LNCAP (cell line): Measurements from ENCODE around the gene HSPB1.

Source experiments
- TF ChIP-seq, protein P1 (sequence below): fragments of 450-650 bp; IDR thresholded peaks from 2 replicates; pipeline ENCODE4 v1.5.1; 2017; ENCODE audit warnings: mild to moderate bottlenecking

HSPB1 gene

DNA sequence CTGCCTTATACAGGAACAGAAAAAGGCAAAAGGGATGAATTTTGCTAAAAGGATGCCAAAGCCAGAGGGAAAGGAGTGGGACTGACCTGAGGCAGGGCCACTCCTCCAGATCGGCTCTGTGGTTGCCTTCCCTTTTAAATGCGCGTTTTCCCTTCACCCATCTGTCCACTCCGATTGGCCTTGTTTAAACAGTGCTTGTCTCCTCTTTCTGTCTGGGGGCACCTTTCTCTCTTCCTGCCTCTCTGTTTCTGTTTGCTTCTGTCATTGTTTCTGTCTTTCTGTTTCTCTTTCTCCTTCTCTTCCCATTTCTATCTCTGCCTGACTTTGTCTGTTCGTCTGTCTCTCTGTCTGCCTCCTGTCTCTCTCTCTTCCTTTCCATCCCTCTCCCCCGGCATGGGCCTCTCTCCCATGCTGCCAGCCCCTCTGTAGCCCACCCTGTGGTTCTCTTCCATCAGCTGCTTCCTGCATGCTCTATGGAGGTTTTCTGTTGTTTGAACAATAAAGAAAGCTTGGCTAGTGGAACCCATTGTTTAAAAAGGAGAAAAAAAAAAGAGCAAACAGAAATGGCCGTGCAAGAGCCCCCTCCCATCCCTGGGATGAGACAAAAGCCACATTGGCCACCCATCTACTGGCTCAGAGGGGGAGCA is 29.5 kb upstream of the HSPB1 start:
- TF ChIP-seq, protein P1, sequence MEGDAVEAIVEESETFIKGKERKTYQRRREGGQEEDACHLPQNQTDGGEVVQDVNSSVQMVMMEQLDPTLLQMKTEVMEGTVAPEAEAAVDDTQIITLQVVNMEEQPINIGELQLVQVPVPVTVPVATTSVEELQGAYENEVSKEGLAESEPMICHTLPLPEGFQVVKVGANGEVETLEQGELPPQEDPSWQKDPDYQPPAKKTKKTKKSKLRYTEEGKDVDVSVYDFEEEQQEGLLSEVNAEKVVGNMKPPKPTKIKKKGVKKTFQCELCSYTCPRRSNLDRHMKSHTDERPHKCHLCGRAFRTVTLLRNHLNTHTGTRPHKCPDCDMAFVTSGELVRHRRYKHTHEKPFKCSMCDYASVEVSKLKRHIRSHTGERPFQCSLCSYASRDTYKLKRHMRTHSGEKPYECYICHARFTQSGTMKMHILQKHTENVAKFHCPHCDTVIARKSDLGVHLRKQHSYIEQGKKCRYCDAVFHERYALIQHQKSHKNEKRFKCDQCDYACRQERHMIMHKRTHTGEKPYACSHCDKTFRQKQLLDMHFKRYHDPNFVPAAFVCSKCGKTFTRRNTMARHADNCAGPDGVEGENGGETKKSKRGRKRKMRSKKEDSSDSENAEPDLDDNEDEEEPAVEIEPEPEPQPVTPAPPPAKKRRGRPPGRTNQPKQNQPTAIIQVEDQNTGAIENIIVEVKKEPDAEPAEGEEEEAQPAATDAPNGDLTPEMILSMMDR: no peak

DNA sequence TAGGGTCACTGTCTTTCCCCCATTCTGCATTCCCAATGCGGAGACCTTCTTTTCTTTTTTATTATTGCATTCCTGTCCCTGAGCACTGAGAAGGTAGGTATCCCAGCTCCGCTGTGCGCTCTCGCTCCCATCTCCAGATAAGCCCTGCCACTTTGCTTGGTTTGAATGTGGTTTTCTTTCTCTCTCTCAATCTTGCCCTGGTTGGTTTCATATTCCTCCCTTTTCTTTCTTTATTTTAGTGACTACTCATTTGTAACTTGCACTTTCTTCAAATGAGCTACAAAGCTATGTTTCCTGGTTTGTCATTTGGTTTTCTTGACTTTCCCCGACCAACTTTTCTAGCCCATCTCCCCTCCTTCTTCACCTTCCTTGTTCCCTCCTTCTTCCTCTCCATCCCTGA is 29.0 kb upstream of the HSPB1 start:
- TF ChIP-seq, protein P1: no peak

DNA sequence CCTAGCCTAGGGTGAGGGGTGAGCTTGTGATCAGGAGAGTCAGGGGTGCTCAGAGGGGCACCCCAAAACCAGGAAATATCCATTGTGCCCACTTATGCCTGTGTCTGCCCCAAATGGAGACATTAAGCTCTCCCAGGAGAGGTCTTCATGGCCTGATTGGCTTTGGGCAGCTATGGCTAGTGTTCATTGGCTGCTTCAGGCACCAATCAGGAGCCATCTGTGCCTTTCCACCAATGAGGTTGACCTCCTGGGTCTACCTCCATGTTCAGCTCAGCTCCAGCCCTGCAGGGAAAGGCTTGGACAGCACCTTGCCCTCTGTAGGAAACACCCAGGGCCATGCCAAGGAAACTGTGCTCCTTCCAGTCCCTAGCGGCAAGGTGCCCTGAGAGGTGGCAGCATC is 23.9 kb upstream of the HSPB1 start:
- TF ChIP-seq, protein P1: no peak

DNA sequence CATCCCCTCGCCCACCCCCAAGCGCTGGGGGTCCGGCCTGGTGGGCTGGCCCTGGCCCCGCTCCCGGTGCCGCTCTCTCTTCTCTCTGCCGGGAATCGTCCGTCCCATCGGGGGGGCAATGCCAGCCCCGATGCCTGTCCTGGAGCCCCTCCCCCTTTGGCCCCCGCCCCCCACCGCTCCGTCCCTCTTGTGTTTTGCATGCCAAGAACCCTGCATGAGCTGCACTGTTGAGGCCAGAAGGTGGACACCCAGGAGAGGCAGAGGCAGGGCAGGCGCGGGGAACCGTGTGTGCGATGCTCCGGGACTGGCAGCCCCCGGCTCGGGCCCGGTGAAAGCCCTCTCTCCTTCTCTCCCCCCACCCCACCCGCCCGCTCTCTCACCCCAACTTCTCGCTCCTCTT is 22.1 kb upstream of the HSPB1 start:
- TF ChIP-seq, protein P1: no peak

DNA sequence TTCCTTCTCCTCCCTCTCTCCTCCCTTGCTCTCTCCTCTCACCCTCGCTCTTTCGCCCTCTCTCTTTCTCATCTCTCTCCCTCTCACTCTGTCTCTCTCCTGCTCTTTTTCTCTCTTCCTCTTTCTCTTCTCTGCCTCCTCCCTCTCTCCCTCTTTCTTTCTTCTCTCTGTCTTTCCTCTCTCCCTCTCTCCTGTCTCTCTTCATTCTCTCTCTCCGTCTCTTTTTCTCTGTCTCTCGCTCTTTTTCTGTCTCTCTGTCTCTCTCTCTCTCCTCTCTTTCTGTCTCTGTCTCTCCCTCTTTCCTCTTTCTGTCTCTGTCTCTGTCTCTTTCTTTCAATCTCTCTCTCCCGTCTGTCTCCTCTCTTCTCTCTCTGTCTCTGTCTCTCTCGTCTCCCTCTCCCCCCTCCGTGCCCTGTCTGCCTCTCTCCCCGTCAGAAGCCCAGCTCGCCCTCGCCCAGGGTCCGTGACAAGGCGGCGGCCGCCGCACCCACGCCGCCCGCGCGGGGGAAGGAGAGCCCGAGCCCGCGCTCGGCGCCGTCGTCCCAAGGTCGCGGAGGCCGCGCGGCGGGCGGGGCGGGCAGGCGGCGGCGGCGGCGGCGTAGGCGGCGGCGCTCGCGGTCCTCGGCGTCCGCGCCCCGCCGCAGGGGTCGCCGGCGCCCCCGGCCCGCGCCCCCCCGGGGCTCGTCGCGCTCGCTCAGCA is 21.3 kb upstream of the HSPB1 start:
- TF ChIP-seq, protein P1: no peak

DNA sequence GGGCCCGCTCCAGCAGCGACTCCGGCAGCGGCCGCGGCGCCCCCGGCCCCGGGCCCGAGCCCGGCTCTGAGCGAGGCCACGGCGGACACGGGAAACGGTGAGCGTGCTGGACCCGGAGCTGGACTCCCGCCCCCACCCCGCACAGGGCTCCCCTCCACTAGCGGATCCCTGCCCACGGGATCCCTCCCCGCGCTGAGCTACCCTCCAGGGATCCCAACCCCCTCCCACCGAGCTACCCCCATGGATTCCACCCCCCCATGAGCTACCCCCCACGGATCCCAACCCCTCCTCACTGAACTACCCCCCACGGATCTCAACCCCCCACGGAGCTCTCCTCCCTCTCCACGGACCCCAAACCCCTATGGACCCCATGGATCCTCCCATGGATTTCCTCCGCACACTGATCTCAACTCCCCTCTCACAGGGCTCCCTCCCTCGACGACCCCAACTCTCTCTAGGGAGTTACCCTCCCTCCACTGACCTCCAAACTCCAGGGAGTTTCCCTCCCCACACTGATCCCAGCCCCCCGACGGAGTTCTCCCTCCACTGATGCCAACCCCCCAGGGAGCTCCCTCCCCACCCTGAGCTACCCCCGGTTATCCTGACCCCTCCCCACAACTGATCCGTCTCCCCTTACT is 20.6 kb upstream of the HSPB1 start:
- TF ChIP-seq, protein P1: no peak

DNA sequence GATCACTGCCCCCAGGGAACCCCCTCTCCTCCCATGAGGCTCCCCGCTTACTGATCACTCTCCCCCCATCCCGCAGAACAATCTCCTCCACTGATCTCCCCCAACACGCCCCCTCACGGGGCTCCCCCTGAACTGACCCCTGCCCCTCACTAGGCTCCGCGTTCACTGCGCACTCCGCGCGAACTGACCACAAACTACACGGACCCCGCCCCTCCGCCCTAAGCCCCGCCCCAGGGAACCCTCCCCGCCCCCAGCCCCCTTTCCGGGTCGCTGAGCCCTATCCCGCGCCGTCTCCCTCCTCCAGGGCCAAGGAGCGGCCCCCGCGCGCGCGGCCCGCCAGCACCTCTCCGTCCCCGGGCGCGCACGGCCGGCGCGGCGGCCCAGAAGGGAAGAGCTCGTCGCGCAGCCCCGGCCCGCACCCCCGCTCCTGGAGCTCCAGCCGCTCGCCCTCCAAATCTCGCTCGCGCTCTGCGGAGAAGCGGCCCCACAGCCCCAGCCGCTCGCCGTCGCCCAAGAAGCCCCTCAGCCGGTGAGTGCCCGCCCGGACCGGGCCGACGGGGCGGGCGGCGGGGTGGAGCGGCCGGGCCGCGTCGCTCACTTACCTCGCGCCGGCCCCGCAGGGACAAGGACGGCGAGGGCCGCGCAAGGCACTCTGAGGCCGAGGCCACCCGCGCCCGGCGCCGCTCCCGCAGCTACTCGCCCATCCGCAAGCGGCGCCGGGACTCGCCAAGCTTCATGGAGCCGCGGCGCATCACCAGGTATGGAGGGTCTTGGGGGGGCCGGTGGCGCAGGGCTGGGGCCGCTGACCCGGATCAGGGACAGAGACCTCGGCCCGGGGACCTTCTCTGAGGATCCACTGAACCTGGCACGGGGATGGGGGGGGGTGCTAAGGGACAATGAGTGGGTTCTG is 19.9 kb upstream of the HSPB1 start:
- TF ChIP-seq, protein P1: no peak
